ENCODE measurements around the gene C19orf73. TPM values are rescaled to one million over a fixed set of nuclear protein-coding genes. Genes with fewer than 3 reads are reported as not detected.

C19orf73 gene
- total and polyA plus RNA-seq, 3 experiments from 2014 or later, result 1.4 to 3.1 (median 2.5) TPM

DNA sequence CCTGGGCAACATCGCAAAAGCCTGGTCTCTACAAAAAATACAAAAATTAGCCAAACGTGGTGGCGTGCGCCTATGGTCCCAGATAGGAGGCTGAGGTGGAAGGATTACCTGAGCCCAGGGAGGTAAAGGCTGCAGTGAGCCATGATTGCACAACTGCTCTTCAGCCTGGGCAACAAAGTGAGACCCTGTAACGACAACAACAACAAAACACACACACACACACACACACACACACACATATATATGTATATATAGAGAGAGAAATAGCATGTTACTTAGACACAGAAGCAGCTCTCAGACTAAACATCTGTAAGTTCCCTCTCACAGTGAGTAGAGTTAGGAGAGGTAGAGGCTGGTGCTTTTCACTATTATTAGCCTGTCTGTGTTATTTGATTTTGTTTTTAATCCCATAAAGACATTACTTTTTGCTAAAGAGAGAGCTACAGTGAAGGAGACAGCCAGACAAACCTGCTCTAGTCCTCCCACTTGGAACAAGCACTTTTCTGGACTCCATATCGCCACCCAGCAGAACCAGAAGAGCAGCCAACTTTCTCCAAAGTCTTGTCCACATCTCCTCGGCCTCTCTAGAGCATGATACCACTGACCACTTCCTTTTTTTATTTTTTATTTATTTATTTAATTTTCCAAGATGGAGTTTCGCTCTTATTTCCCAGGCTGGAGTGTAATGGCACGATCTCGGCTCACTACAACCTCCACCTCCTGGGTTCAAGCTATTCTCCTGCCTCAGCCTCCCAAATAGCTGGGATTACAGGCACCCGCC is 7.5 kb downstream of the C19orf73 start:
- DNase-seq, result no peak
- H3K9me3 Mint-ChIP-seq, result no peaks in the 10 kb centered on the region
- H3K4me1 Mint-ChIP-seq, result peaks cover 19 to 23% (median 20%) of the 10 kb centered on the region in 3 donors
- no peaks in the 10 kb centered on the region for H3K9me3 ChIP-seq (ENCODE audit: low read length)
- POLR2A ChIA-PET, result no interaction called here
- CTCF ChIA-PET, result no interaction called here
- no peak overlapping the region for H3K27ac ChIP-seq (ENCODE audit: low read depth, low read length)
- H3K27me3 ChIP-seq (ENCODE audit: insufficient read depth, low read length, poor library complexity, severe bottlenecking), result no peaks in the 10 kb centered on the region
- no peak overlapping the region for H3K4me3 ChIP-seq (ENCODE audit: low read length)
- H3K4me1 ChIP-seq (ENCODE audit: insufficient read depth, low read length), result peaks cover 10% of the 10 kb centered on the region
- peaks cover 5% of the 10 kb centered on the region for H3K36me3 ChIP-seq (ENCODE audit: insufficient read depth, low read length)
- H3K4me3 Mint-ChIP-seq, result peak overlapping the region in 2 of 7 donors; percentile 46 to 55
- H3K36me3 Mint-ChIP-seq, result peaks cover 5 to 31% (median 6%) of the 10 kb centered on the region in 3 donors
- peak overlapping the region in 1 of 8 donors; percentile 53 for H3K27ac Mint-ChIP-seq
- no peaks in the 10 kb centered on the region for H3K27me3 Mint-ChIP-seq

DNA sequence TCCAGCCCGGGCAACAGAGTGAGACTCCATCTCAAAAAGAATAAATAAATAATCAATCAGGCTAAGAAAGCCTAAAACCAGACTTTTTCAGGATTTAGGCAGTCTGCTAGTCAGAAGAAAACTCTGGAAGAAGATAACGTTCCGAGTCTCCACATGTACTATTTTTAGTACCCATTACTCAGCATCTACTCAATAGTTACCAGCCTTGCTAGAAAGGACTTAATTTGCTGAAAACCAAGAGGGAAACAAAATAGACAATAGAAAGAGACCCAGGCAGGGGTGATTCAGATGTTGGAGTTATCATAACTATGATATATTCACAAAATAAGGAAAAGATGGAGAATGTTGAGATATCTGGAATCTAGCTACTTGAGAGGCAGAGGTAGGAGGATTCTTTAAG is 8.4 kb downstream of the C19orf73 start:
- peaks cover 5 to 36% (median 9%) of the 10 kb centered on the region in 3 donors for H3K36me3 Mint-ChIP-seq
- peaks cover 11% of the 10 kb centered on the region for H3K36me3 ChIP-seq (ENCODE audit: insufficient read depth, low read length)
- H3K27me3 ChIP-seq (ENCODE audit: insufficient read depth, low read length, poor library complexity, severe bottlenecking), result no peaks in the 10 kb centered on the region
- H3K4me3 ChIP-seq (ENCODE audit: low read length), result no peak overlapping the region
- no peak overlapping the region for H3K27ac ChIP-seq (ENCODE audit: low read depth, low read length)
- ChIA-PET CTCF (no interaction called here), POLR2A (no interaction called here)
- H3K4me3 Mint-ChIP-seq, result peak overlapping the region in 1 of 7 donors; percentile 49
- peaks cover 10% of the 10 kb centered on the region for H3K4me1 ChIP-seq (ENCODE audit: insufficient read depth, low read length)
- H3K27me3 Mint-ChIP-seq, result no peaks in the 10 kb centered on the region
- no peaks in the 10 kb centered on the region for H3K9me3 ChIP-seq (ENCODE audit: low read length)
- DNase-seq, result no peak
- H3K27ac Mint-ChIP-seq, result peak overlapping the region in 3 of 8 donors; percentile 82 to 86 (median 82)
- H3K9me3 Mint-ChIP-seq, result no peaks in the 10 kb centered on the region
- H3K4me1 Mint-ChIP-seq, result peaks cover 16 to 19% (median 16%) of the 10 kb centered on the region in 3 donors

DNA sequence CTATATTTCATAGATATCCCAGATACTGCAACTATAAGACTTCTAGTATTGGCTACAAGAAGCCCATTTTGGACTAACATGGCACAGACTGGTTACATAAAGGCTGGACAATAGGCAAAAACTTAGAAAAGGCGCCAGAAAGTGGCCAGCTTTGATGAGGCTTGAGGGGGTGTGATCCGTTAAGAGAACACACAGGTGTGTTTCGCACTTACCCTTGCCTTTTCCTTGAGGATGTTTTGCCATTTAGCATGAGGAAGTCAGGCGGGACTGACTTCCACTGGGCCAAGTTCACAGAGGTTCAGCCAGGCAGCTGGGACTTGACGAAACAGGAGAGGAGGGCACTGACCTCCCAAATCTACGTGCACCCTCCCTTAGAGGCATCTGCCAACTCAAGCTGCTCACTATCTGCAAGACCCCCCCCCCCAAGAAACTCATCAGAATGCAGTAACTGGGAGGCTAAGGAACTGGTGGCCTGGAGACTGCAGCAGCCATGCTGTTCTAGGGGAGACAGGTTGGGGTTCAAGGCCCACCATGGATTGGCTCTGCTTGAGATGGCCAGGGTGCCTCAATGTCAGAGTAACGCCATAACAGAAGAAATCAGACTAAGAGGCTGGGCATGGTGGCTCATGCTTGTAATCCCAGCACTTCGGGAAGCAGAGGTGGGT is 9.2 kb downstream of the C19orf73 start:
- POLR2A ChIA-PET, result no interaction called here
- Histone ChIP-seq H3K27me3 (ENCODE audit: insufficient read depth, low read length, poor library complexity, severe bottlenecking) (no peaks in the 10 kb centered on the region), H3K4me3 (ENCODE audit: low read length) (no peak overlapping the region), H3K27ac (ENCODE audit: low read depth, low read length) (no peak overlapping the region), H3K36me3 (ENCODE audit: insufficient read depth, low read length) (peaks cover 14% of the 10 kb centered on the region), H3K4me1 (ENCODE audit: insufficient read depth, low read length) (peaks cover 6% of the 10 kb centered on the region), H3K9me3 (ENCODE audit: low read length) (no peaks in the 10 kb centered on the region)
- Mint-ChIP-seq H3K4me1 (peaks cover 11 to 14% (median 12%) of the 10 kb centered on the region in 3 donors), H3K9me3 (no peaks in the 10 kb centered on the region), H3K36me3 (peaks cover 5 to 45% (median 12%) of the 10 kb centered on the region in 3 donors), H3K4me3 (peak overlapping the region in 1 of 7 donors; percentile 49), H3K27me3 (no peaks in the 10 kb centered on the region), H3K27ac (peak overlapping the region in 1 of 8 donors; percentile 14)
- CTCF ChIA-PET, result interaction anchor here (1.1 kb wide), 1 partner anchor 12 kb away, joined by 5 read pairs; no protein-coding TSS in a partner anchor
- no peak for DNase-seq

DNA sequence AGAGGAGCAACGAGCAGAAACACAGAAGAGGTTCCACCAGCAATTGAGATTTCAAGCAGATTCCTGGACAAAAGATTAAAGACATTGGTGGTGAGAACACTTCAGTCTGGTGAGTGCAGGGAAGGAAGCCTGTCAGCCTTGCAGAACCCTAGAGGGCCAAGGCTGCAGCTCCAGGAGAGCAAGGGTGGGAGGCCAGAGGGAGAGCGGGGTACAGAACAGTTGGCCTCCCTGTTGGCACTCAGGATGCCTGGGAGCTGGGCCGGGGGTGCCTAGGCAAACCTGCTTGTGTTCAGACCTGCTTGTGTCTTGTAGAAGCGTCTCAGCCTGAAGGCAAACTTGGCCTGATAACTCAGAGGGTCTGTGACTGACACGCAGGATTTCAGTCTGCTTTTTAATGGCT is 9.9 kb downstream of the C19orf73 start:
- H3K4me1 ChIP-seq (ENCODE audit: insufficient read depth, low read length), result peaks cover 6% of the 10 kb centered on the region
- POLR2A ChIA-PET, result no interaction called here
- Mint-ChIP-seq H3K36me3 (peaks cover 5 to 50% (median 12%) of the 10 kb centered on the region in 3 donors), H3K4me3 (peak overlapping the region in 1 of 7 donors; percentile 23), H3K27me3 (no peaks in the 10 kb centered on the region), H3K27ac (peak overlapping the region in 4 of 8 donors; percentile 7 to 73 (median 34)), H3K9me3 (no peaks in the 10 kb centered on the region), H3K4me1 (peaks cover 10 to 14% (median 11%) of the 10 kb centered on the region in 3 donors)
- no peak for DNase-seq
- H3K27ac ChIP-seq (ENCODE audit: low read depth, low read length), result no peak overlapping the region
- H3K4me3 ChIP-seq (ENCODE audit: low read length), result no peak overlapping the region
- H3K27me3 ChIP-seq (ENCODE audit: insufficient read depth, low read length, poor library complexity, severe bottlenecking), result no peaks in the 10 kb centered on the region
- no peaks in the 10 kb centered on the region for H3K9me3 ChIP-seq (ENCODE audit: low read length)
- CTCF ChIA-PET, result interaction anchor here (1.1 kb wide), 1 partner anchor 11 kb away, joined by 5 read pairs; no protein-coding TSS in a partner anchor
- H3K36me3 ChIP-seq (ENCODE audit: insufficient read depth, low read length), result peaks cover 14% of the 10 kb centered on the region

DNA sequence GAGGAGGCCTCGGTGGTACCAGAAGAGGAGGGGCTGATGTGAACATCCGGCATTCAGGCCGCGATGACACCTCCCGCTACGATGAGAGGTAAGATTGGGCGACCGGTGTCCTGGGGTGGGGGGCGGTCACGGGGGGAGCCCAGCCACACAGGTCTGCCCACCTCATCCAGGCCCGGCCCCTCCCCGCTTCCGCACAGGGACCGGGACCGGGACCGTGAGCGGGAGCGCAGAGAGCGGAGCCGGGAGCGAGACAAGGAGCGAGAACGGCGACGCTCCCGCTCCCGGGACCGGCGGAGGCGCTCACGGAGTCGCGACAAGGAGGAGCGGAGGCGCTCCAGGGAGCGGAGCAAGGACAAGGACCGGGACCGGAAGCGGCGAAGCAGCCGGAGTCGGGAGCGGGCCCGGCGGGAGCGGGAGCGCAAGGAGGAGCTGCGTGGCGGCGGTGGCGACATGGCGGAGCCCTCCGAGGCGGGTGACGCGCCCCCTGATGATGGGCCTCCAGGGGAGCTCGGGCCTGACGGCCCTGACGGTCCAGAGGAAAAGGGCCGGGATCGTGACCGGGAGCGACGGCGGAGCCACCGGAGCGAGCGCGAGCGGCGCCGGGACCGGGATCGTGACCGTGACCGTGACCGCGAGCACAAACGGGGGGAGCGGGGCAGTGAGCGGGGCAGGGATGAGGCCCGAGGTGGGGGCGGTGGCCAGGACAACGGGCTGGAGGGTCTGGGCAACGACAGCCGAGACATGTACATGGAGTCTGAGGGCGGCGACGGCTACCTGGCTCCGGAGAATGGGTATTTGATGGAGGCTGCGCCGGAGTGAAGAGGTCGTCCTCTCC is 11.1 kb downstream of the C19orf73 start:
- Histone ChIP-seq H3K4me3 (ENCODE audit: low read length) (no peak overlapping the region), H3K4me1 (ENCODE audit: insufficient read depth, low read length) (no peaks in the 10 kb centered on the region), H3K9me3 (ENCODE audit: low read length) (no peaks in the 10 kb centered on the region), H3K27me3 (ENCODE audit: insufficient read depth, low read length, poor library complexity, severe bottlenecking) (no peaks in the 10 kb centered on the region), H3K27ac (ENCODE audit: low read depth, low read length) (no peak overlapping the region), H3K36me3 (ENCODE audit: insufficient read depth, low read length) (peaks cover 17% of the 10 kb centered on the region)
- H3K27me3 Mint-ChIP-seq, result no peaks in the 10 kb centered on the region
- H3K27ac Mint-ChIP-seq, result no peak overlapping the region
- no peak overlapping the region for H3K4me3 Mint-ChIP-seq
- H3K4me1 Mint-ChIP-seq, result peaks cover 0 to 3% (median 3%) of the 10 kb centered on the region in 3 donors
- peaks cover 5 to 54% (median 12%) of the 10 kb centered on the region in 3 donors for H3K36me3 Mint-ChIP-seq
- H3K9me3 Mint-ChIP-seq, result no peaks in the 10 kb centered on the region
- ChIA-PET POLR2A (no interaction called here), CTCF (interaction anchor here (1.0 kb wide), 1 partner anchor 10 kb away, joined by 3 read pairs; no protein-coding TSS in a partner anchor)
- no peak for DNase-seq

DNA sequence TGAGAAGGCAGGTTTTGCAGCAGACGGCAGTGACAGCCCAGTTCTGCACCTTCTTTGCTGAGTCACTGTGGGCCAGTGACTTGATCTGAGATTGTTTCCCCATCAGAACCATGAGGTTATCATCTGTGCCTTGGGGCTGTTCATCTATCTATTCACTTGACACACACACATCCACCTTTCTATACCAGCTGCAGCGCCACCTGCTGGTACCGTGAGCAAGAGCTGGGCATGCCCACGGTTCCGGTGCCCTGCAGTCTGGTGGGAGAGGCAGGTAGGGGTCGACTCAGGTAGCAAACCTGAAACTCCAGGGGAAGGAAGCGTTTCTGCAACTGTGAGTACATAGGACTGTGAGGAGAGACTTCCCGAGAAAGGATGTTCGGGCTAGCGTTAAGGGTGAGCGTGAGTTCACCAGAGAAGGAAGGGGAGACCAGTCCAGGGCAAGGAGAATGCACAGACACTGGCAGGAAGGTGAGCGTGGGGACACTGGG is 12.3 kb downstream of the C19orf73 start:
- CTCF ChIA-PET, result interaction anchor here (0.8 to 2.9 kb wide), 7 partner anchors 8 to 114 kb away, joined by 3 to 19 read pairs (median 5); partner anchors contain the start of genes GYS1 and LIN7B
- peak; percentile 37 to 74 (median 50) for DNase-seq

DNA sequence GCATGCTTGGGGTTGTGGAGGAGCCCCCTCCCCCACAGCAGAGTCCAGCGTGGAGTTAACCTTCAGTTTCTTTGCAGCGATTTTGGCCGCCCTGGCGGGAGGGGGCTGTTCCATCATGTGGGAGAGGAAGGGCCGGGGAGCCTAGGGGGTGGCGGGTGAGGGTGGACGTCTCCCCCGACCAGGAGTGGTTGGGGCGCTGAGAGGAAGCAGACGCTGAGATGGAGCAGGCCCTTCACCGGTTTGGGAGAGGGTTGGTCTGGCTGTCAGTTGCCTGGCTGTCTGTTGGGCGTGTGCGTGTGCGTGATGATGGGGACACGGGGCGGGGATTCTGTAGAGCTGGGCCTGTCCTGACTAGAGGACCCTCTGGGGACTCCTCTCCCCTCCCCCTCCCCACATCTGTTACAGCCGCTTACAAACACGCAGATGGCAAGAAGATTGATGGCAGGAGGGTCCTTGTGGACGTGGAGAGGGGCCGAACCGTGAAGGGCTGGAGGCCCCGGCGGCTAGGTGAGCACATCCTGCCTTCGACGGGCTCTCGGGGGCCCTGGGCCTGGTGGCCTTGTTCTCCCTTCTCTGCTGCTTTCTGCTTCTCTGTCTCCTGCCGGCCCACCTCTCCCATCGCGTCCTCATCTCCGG is 14.6 kb downstream of the C19orf73 start:
- Histone ChIP-seq H3K4me1 (ENCODE audit: insufficient read depth, low read length) (no peaks in the 10 kb centered on the region), H3K9me3 (ENCODE audit: low read length) (no peaks in the 10 kb centered on the region), H3K36me3 (ENCODE audit: insufficient read depth, low read length) (peaks cover 43% of the 10 kb centered on the region), H3K27ac (ENCODE audit: low read depth, low read length) (no peak overlapping the region), H3K27me3 (ENCODE audit: insufficient read depth, low read length, poor library complexity, severe bottlenecking) (no peaks in the 10 kb centered on the region), H3K4me3 (ENCODE audit: low read length) (no peak overlapping the region)
- CTCF ChIA-PET, result interaction anchor here (1.2 to 2.9 kb wide), 2 partner anchors 10 to 105 kb away, joined by 3 to 19 read pairs; partner anchors contain the start of gene LIN7B
- no peak for DNase-seq
- Mint-ChIP-seq H3K4me1 (peaks cover 0 to 5% (median 0%) of the 10 kb centered on the region in 3 donors), H3K27ac (no peak overlapping the region), H3K9me3 (no peaks in the 10 kb centered on the region), H3K27me3 (no peaks in the 10 kb centered on the region), H3K4me3 (no peak overlapping the region), H3K36me3 (peaks cover 5 to 81% (median 18%) of the 10 kb centered on the region in 3 donors)
- POLR2A ChIA-PET, result no interaction called here

More for the DNA sequence above, 12.3 kb downstream of the C19orf73 start:
- no peaks in the 10 kb centered on the region for H3K9me3 ChIP-seq (ENCODE audit: low read length)
- no peak overlapping the region for H3K27ac ChIP-seq (ENCODE audit: low read depth, low read length)
- Mint-ChIP-seq H3K9me3 (no peaks in the 10 kb centered on the region), H3K36me3 (peaks cover 5 to 63% (median 12%) of the 10 kb centered on the region in 3 donors), H3K4me1 (peaks cover 0 to 3% (median 0%) of the 10 kb centered on the region in 3 donors), H3K4me3 (peak overlapping the region in 1 of 7 donors; percentile 20), H3K27ac (peak overlapping the region in 5 of 8 donors; percentile 7 to 96 (median 72)), H3K27me3 (no peaks in the 10 kb centered on the region)
- POLR2A ChIA-PET, result interaction anchor here (1.3 kb wide), 1 partner anchor 8 kb away, joined by 3 read pairs; the partner anchor contains the start of gene LIN7B
- no peaks in the 10 kb centered on the region for H3K27me3 ChIP-seq (ENCODE audit: insufficient read depth, low read length, poor library complexity, severe bottlenecking)
- peaks cover 25% of the 10 kb centered on the region for H3K36me3 ChIP-seq (ENCODE audit: insufficient read depth, low read length)
- no peaks in the 10 kb centered on the region for H3K4me1 ChIP-seq (ENCODE audit: insufficient read depth, low read length)
- H3K4me3 ChIP-seq (ENCODE audit: low read length), result no peak overlapping the region
